ENCODE data around the gene NT5C3B.

The NT5C3B gene

GRCh38 chr17:41825175-41825845 is 10.7 kb downstream of the NT5C3B start (continued):
- TF ChIP-seq ZSCAN5A (tag by site-specific recombination; IDR thresholded peaks at IDR 0.05), result no peak
- no peak for TF ChIP-seq WT1 (tag by site-specific recombination; IDR thresholded peaks at IDR 0.05)
- TF ChIP-seq ZNF174 (tag by site-specific recombination; IDR thresholded peaks at IDR 0.05), result no peak
- no peak for TF ChIP-seq PRDM6 (tag by site-specific recombination; IDR thresholded peaks at IDR 0.05)
- TF ChIP-seq ZNF571 (tag by site-specific recombination; IDR thresholded peaks at IDR 0.05), result no peak
- TF ChIP-seq ZNF704 (tag by site-specific recombination; IDR thresholded peaks at IDR 0.05), result no peak
- no peak for TF ChIP-seq GLIS2 (tag by site-specific recombination; IDR thresholded peaks at IDR 0.05)
- no peak for TF ChIP-seq GLI2 (tag by site-specific recombination; IDR thresholded peaks at IDR 0.05; ENCODE audit: borderline replicate concordance, low read depth)
- no peak for TF ChIP-seq REPIN1 (tag by site-specific recombination; IDR thresholded peaks at IDR 0.05; ENCODE audit: low read depth)
- TF ChIP-seq ZNF658 (tag by site-specific recombination; IDR thresholded peaks at IDR 0.05), result no peak
- TF ChIP-seq ZNF148 (tag by site-specific recombination; IDR thresholded peaks at IDR 0.05; ENCODE audit: borderline replicate concordance), result no peak

GRCh38 chr17:41824086-41824485 is 11.9 kb downstream of the NT5C3B start:
- Histone ChIP-seq H3K4me3 (ENCODE audit: low read depth, low read length) (no peak overlapping the region), H3K9me3 (ENCODE audit: control insufficient read depth, insufficient read depth, low read depth, low read length) (no peaks in the 10 kb centered on the region), H3K27ac (ENCODE audit: extremely low read depth, low read depth, low read length) (no peak overlapping the region), H3K36me3 (ENCODE audit: control insufficient read depth in 2 of 2, insufficient read depth in 1 of 2, low read length in 2 of 2) (peaks cover 27 to 90% of the 10 kb centered on the region in 2 experiments), H3K4me1 (ENCODE audit: control insufficient read depth, insufficient read depth, low read length) (no peaks in the 10 kb centered on the region)
- ChIA-PET CTCF (interaction anchor here (0.6 to 1.4 kb wide), 2 partner anchors 23 to 62 kb away, joined by 3 to 6 read pairs; no protein-coding TSS in a partner anchor), POLR2A (interaction anchor here (1.2 to 2.9 kb wide), 4 partner anchors 10 to 38 kb away, joined by 4 to 25 read pairs (median 6); partner anchors contain the start of genes FKBP10, JUP, KLHL10 and P3H4)
- TF ChIP-seq PRDM10 (tag by site-specific recombination; IDR thresholded peaks at IDR 0.05) (peak; percentile 77), RBAK (tag by site-specific recombination; IDR thresholded peaks at IDR 0.05) (no peak), MZF1 (tag by site-specific recombination; IDR thresholded peaks at IDR 0.05; ENCODE audit: borderline replicate concordance) (no peak), ZNF555 (tag by site-specific recombination; conservative IDR thresholded peaks at IDR 0.05) (no peak), REPIN1 (tag by site-specific recombination; IDR thresholded peaks at IDR 0.05; ENCODE audit: low read depth) (no peak)
